HEK293T (cell line): Measurements from ENCODE around the gene MAP7.

Experiments
- ARNT ChIP-seq: fragments of 450-650 bp; IDR thresholded peaks from 2 replicates; pipeline ENCODE4 v1.6.1; 2017; ENCODE audit warnings: mild to moderate bottlenecking
- BHLHE40 ChIP-seq: fragments of 450-650 bp; IDR thresholded peaks from 2 replicates; pipeline ENCODE4 v1.6.1; 2016; ENCODE audit warnings: mild to moderate bottlenecking, moderate library complexity, borderline replicate concordance
- ELF4 ChIP-seq: fragments of 450-650 bp; IDR thresholded peaks from 2 replicates; pipeline ENCODE4 v1.6.1; 2017; ENCODE audit warnings: antibody characterized with exemption
- FOXK2 ChIP-seq: fragments of 450-650 bp; IDR thresholded peaks from 2 replicates; pipeline ENCODE4 v1.6.1; 2016; ENCODE audit warnings: mild to moderate bottlenecking
- FOXM1 ChIP-seq: fragments of 450-650 bp; IDR thresholded peaks from 2 replicates; pipeline ENCODE4 v1.6.1; 2017; ENCODE audit warnings: mild to moderate bottlenecking, borderline replicate concordance
- HDGF ChIP-seq: fragments of 450-650 bp; IDR thresholded peaks from 2 replicates; pipeline ENCODE4 v1.6.1; 2017; ENCODE audit warnings: antibody characterized with exemption, borderline replicate concordance
- SP1 ChIP-seq: fragments of 450-650 bp; IDR thresholded peaks from 2 replicates; pipeline ENCODE4 v1.6.1; 2017
- TARDBP ChIP-seq: fragments of 450-650 bp; IDR thresholded peaks from 2 replicates; pipeline ENCODE4 v1.6.1; 2016
- ZNF384 ChIP-seq: fragments of 450-650 bp; IDR thresholded peaks from 2 replicates; pipeline ENCODE4 v1.6.1; 2016

- no peak for TF ChIP-seq SP1
- TF ChIP-seq FOXM1 = no peak
- no peak for TF ChIP-seq TARDBP
- no peak for TF ChIP-seq FOXK2
- TF ChIP-seq ELF4 = no peak
- TF ChIP-seq ZNF384 = no peak
- no peak for TF ChIP-seq HDGF
- TF ChIP-seq BHLHE40 = no peak
- no peak for TF ChIP-seq ARNT
These were observed 15.0 kb downstream of the MAP7 start for GRCh38 chr6:136535017-136535765.
